NCI-H2196 (cell line): Measurements from ENCODE around the gene FBXO40.
A peak's percentile ranks its signal among the peaks of the same experiment; 100 is the strongest.
"Not testable (repeated sequence)": the region's sequence is repeated elsewhere in the genome, so short reads cannot be mapped to it uniquely, and the experiment has no call there.

ENCODE experiments used
- DNase-seq: peaks from one replicate; lab custom pipeline; 2025; ENCODE audit not compliant: unreplicated experiment; lab: John Stamatoyannopoulos, UW

FBXO40 gene

DNA sequence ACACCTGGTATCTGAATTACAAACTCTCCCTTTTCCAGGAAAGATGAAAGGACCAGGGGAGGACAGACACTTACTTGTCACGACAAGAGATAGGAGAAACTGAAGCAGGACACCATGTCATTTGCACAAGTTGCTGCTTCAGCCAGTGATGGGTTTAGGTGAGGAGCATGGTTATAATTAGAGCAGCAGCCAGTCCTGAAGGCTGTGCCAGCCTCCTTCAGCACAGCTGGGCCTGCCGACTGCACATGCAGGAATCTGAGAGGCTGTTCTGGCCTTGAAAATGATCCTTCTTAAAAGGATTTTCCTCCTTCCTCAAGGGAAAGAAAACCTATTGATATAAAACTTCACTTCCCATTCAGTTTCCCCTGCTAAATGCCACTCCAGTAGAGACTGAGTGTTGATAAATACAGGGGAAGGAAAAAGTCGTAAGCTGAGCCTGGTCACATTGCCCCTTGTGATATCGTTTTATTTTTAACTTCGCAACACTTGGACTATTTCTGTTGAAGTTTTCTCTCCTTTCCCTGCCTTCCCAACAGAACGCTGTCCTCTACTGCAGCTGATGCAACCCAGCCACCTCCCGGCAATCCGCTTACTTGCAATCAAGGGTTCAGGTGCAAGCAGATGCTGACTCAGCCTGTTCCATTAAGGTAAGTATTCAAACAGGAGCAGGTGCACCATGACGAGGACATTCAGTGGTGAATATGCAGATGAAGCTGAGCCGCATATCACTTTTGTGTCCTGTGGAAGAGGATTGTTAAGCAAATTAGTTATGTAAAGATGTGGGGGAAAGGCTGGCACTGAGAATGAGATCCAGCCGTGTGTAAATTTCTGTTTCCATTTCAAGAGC is at the start of gene FBXO40:
FBXO40 (plus strand) TSS at position 524 of the 847 bp plus-strand sequence. CDS start 27,197 bp downstream, outside the sequence.
- peak; percentile 76 for DNase-seq

GRCh38 chr3:121545049-121545573 is 48.1 kb upstream of the FBXO40 start:
- DNase-seq, result no peak

DNA sequence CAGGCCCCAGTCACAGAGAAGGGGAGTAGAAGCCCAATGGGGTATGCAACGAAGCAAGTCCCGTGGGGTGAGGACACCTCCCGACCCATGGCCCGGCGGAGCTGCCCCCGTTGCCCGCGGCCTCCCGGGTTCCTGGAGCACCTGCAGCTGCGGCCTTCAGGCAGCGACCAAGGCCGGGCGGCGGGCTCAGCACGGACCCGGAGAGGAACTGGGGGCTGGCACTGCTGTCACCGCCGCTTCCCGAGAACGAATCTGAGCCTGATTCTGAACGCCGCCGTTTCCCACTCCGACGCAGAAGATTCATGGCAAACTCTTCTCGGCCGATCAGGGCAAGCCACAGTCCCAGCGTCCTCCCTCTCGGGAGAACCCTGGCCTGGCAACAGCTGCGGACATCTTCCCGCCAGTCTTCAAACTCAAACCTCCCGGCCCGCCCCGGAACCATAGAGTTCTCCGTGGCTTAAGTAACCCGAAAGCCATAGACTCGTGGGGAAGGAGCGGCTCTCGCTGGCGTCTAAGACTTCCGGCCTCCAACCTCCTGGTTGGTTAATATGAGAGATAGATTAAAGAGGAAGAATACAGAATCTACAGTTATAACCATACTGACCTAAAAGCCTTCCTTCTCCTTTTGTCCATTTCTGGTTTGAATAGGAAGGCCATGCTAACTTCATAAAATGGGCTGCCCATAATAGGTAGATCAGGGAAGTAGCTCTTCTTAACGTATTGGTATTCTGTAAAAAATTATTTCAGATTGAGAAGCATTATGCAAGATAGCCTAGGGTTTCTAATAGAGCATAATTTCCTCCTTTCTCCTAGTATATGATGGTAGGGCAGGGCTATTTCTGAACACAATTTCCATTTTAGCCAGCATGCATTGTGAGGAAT is 47.4 kb upstream of the FBXO40 start, which contains the start of gene POLQ:
POLQ (minus strand) TSS at position 415 of the 882 bp plus-strand sequence; CDS start at position 304, 111 bp downstream.
- peak; percentile 98 for DNase-seq

DNA sequence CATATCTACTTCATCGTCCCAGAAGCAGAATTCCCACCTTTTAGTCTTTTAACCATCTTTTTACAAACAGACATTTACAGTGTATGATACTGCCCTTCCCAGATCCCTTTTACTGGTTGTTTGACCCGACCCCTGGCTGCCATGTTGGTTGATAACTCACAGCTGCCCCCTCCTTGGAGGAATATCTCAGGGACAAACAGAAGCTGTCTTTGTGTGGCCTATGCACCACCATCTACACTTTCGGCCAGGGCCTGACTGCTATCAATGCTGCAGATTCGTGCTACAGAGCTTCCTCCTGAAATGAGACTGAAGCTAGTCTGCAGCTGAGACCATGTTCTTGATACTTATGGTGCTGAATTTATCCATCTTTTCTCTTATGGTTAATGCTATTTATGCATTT is 40.8 kb upstream of the FBXO40 start:
- no peak for DNase-seq

GRCh38 chr3:121552797-121553196 is 40.4 kb upstream of the FBXO40 start:
- DNase-seq, result no peak

DNA sequence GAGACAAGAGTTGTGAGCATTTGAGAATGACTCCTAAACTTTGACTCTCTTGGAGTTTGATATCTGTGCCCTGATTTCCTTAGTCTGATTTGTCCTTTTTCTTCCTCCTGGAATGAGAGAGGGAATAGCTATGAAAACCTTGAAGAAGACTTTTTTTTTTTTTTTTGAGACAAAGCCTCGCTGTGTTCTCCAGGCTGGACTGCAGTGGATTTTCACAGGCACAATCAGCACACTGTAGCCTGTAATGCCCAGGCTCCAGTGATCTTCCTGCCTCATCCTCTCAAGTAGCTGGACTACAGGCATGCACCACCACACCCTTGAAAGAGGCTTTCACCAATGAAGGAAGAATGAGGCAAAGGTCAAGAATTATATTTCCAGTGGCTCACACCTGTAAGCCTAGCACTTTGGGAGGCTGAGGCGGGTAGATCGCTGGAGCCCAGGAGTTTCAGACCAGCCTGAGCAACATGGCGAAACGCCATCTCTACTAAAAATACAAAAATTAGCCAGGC is 35.7 kb upstream of the FBXO40 start:
- no peak for DNase-seq

- DNase-seq, result no peak
Measured at GRCh38 chr3:121562148-121562547, 31.0 kb upstream of the FBXO40 start.

DNA sequence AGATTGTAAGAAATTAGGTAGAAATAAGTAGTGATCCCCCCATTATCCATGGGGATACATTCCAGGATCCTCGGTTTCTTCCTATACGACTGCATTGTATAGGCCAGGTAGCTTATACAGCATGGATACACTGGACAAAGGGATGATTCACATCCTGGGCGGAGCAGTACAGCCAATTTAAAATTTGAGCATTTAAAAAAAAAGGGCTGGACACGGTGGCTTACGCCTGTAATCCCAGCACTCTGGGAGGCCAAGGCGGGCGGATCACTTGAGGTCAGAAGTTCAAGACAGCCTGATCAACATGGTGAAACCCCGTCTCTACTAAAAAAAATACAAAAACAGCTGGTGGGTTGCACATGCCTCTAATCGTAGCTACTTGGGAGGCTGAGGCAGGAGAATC is 26.4 kb upstream of the FBXO40 start:
- no peak for DNase-seq

GRCh38 chr3:121567649-121568048 is 25.5 kb upstream of the FBXO40 start, which contains the start of gene ARGFX:
Gene ARGFX (plus strand): TSS chr3:121567949. CDS start chr3:121570714, 2,765 bp downstream.
- DNase-seq, result no peak

GRCh38 chr3:121574449-121574848 is 18.7 kb upstream of the FBXO40 start:
- no peak for DNase-seq

GRCh38 chr3:121581691-121582090 is 11.5 kb upstream of the FBXO40 start:
- no peak for DNase-seq

GRCh38 chr3:121584418-121584817 is 8.8 kb upstream of the FBXO40 start:
- DNase-seq, result no peak

DNA sequence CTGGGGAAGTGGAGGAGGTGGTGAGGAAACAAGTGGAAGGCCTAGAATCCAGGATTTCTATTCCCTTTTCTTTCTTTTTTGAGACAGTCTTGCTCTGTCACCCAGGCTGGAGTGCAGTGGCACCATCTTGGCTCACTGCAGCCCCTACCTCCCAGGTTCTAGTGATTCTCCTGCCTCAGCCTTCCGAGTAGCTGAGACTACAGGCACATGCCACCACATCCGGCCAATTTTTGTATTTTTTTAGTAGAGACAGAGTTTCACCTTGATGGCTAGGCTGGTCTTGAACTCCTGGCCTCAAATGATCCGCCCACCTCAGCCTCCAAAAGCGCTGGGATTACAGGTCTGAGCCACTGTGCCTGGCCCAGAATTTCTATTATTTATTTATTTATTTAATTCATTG is 627 bp downstream of the FBXO40 start:
- not testable (repeated sequence) for DNase-seq

- DNase-seq, result no peak
Measured at GRCh38 chr3:121594850-121595249, 1.7 kb downstream of the FBXO40 start.

GRCh38 chr3:121595765-121596406 is 2.7 kb downstream of the FBXO40 start:
- no peak for DNase-seq

GRCh38 chr3:121598564-121598963 is 5.4 kb downstream of the FBXO40 start:
- no peak for DNase-seq

DNA sequence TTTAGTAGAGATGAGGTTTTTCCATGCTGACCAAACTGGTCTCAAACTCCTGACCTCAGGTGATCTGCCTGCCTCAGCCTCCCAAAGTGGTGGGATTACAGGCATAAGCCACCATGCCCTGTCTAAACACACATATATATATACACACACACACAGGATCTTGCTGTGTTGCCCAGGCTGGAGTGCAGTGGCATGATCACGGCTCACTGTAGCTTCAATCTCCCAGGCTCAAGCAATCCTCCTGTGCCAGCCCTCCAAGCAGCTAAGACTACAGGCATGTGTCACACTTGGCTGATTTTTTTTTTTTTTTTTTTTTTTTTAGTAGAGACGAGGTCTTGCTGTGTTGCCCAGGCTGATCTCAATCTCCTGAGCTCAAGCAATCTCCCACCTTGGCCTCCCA is 6.7 kb downstream of the FBXO40 start:
- DNase-seq, result not testable (repeated sequence)

DNA sequence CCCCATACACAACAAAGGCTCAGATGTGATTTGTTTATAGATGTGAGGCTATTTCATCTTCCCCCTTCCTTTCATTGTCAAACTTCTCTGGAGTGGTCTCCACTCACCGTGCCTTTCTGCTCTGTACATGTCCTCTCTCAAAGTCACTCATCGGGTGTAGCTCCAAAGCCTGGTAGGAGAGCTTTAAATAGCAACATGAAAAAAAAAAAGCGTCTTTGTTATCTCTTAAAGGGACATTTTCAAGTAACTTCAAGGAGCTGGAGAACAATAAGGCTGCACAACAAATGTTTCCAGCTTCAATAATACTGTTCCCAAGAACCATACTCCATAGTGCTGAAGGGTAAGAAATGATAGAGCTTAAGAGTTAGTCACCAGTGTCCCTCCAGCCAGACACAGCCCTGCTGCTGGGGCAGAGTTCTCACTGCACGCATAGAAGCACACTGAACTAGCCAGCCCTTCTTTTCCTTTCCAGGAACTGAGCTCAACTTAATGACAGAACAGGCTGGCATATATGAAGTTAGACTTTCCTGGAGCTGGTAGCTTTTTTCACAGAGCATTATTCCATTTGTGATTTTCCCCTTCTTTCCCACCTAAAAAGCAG is 8.1 kb downstream of the FBXO40 start:
- DNase-seq, result no peak

GRCh38 chr3:121604759-121605158 is 11.6 kb downstream of the FBXO40 start:
- no peak for DNase-seq

GRCh38 chr3:121606106-121606505 is 12.9 kb downstream of the FBXO40 start:
- no peak for DNase-seq
